Activated naive CD4-positive, alpha-beta T cell treated with anti-CD3 and anti-CD28 coated beads, Interleukin-2, amount 50 U/mL, for 16 hours (primary cell): Measurements from ENCODE around the gene VNN1.
"Not testable (repeated sequence)": the region's sequence is repeated elsewhere in the genome, so short reads cannot be mapped to it uniquely, and the experiment has no call there.

ENCODE experiments used
- DNase-seq: peaks from one replicate; pipeline ENCODE4 v3.0.0-alpha.2; 2020

VNN1 gene

GRCh38 chr6:132666118-132666517 lies 47.7 kb downstream of the VNN1 start:
- no peak for DNase-seq

GRCh38 chr6:132664309-132665034 lies 49.4 kb downstream of the VNN1 start:
- DNase-seq = no peak

GRCh38 chr6:132663661-132664060 lies 50.2 kb downstream of the VNN1 start:
- no peak for DNase-seq

DNA sequence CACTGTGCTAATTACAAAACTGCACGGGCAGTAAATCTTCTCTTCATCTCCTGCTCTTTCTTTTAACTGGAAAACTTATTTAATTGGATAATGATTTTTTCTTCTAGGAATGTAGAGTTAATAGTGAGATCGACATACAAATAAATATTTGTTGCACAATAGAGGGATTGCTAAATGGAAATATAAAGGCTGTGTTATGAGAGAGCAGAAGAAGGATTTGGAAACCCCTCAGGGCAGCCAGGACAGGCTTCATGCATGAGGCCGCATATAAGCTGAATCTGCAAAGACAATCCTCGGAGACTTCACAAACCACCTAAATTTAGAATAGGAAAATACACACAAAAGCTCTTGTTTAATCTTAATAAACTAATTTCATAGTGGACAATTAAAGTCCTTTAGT lies 51.9 kb downstream of the VNN1 start:
- no peak for DNase-seq

- no peak for DNase-seq
These were observed 54.8 kb downstream of the VNN1 start, which contains the start of gene TAAR1 for GRCh38 chr6:132659082-132659481. Gene TAAR1, minus strand, starts transcription at chr6:132659182. Its CDS starts 13,179 bp downstream, at chr6:132646003.

- no peak for DNase-seq
These were observed 62.8 kb downstream of the VNN1 start for GRCh38 chr6:132651062-132651461.

DNA sequence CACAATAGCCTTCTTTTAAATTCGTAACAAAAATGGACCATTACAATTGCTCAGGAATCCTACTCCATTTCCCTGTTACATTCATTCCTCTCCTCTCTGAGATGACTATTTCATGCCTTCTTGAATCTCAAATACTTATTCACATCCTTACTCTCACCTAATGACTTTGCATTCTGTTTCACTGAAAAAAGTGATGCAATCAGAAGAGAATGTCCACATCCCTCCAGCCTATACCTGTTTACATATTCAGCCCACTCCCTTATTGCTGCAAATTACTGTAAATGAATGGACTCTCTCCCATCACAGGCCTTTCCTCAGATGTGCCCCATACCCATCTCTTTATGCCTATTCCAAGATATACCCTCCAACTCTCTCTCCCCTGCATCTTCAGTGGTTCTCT lies 63.4 kb downstream of the VNN1 start:
- no peak for DNase-seq

DNA sequence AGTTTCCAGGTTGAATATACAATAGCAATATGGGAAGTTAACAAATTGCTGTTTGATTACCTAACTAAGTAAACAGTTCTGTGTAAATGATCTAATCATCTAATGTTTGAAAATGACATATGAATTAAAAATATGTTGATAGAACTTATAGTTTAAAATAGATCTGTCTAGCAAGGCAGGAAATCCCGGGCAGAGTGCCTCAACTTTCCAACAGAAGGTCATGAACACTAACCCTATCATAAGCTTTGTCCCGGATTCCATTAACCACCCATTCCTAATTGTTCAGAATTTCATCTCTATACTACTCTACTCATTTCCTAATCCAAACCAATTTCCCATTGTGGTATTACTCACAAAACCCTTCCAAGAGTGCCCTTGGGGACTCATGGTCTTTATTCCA lies 65.0 kb downstream of the VNN1 start:
- DNase-seq = no peak

GRCh38 chr6:132648356-132648755 lies 65.5 kb downstream of the VNN1 start:
- DNase-seq = no peak

DNA sequence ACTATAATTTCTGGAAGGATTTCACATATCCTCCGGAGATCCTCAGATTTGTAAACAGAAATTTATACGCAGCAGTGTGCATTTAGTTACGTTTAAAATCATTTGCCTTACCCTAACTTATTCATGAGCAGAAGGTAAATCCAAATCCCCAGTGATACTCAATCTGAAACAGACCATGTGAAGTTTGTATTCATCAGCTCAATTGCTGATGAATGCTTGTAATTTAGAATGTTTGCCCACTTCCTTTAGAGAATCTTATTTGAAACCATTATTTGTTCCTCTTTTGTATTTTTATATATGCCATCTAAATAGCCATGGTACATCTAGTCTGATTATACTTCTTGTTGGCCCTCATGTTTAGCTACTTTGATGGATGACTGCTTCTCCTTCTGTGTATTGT lies 70.3 kb downstream of the VNN1 start:
- no peak for DNase-seq

GRCh38 chr6:132637135-132637534 lies 76.7 kb downstream of the VNN1 start:
- DNase-seq = not testable (repeated sequence)

GRCh38 chr6:132635906-132636305 lies 77.9 kb downstream of the VNN1 start:
- DNase-seq = not testable (repeated sequence)

GRCh38 chr6:132635288-132635687 lies 78.6 kb downstream of the VNN1 start:
- not testable (repeated sequence) for DNase-seq

DNA sequence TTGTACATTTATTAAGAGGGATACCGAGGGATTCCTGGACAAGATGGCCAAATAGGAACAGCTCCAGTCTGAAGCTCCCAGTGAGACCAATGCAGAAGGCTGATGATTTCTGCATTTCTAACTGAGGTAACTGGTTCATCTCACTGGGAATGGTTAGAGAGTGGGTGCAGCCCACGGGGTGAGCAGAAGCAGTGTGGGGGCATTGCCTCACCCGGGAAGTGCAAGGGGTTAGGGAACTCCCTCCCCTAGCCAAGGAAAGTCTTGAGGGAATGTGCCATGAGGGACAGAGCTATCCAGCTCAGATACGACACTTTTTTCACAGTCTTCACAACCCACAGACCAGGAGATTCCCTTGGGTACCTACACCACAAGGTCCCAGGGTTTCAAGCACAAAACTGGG lies 79.1 kb downstream of the VNN1 start:
- no peak for DNase-seq

GRCh38 chr6:132633362-132633761 lies 80.5 kb downstream of the VNN1 start:
- no peak for DNase-seq
